Endothelial cell of umbilical vein (primary cell): Measurements from ENCODE around the gene DPF3.

Source experiments
- CTCF ChIP-seq, 2 donors: IDR thresholded peaks; 1 replicate in 1 of 2; 2 replicates in 1 of 2; pipeline ENCODE4 v1.5.1; 2011; ENCODE audit warnings: low read length in 2 of 2, mild to moderate bottlenecking in 2 of 2, moderate library complexity in 2 of 2, control low read depth in 1 of 2, inconsistent platforms in 1 of 2, low read depth in 1 of 2; ENCODE audit not compliant: insufficient read depth in 1 of 2; ENCODE audit errors: extremely low read depth in 1 of 2
- EZH2 ChIP-seq: IDR thresholded peaks from 2 replicates; pipeline ENCODE4 v1.6.1; 2012; ENCODE audit warnings: borderline replicate concordance, low read depth, mild to moderate bottlenecking, moderate library complexity, low read length, inconsistent platforms; ENCODE audit not compliant: severe bottlenecking
- JUN ChIP-seq: IDR thresholded peaks from 2 replicates; pipeline ENCODE4 v1.6.1; 2011; ENCODE audit warnings: borderline replicate concordance, low read depth; ENCODE audit not compliant: insufficient read length, insufficient read depth
- MYC ChIP-seq: IDR thresholded peaks from one replicate; pipeline ENCODE4 v1.6.1; 2011; ENCODE audit warnings: mild to moderate bottlenecking, low read depth, low read length
- POLR2A ChIP-seq: IDR thresholded peaks from 2 replicates; pipeline ENCODE4 v1.6.1; 2012; ENCODE audit warnings: low read depth, mild to moderate bottlenecking, control low read depth, low read length
- POLR2AphosphoS5 ChIP-seq: IDR thresholded peaks from 2 replicates; pipeline ENCODE4 v1.6.1; 2012; ENCODE audit warnings: low read depth, mild to moderate bottlenecking, control low read depth, low read length, moderate library complexity; ENCODE audit not compliant: insufficient read depth
- TF ChIP-seq, protein P1 (sequence below): IDR thresholded peaks from 2 replicates; pipeline ENCODE4 v1.6.1; 2011; ENCODE audit not compliant: insufficient read depth, insufficient read length

GRCh38 chr14:72686101-72686500, 207.8 kb downstream of the DPF3 start:
- TF ChIP-seq CTCF (IDR thresholded peaks at IDR 0.05; ENCODE audit: extremely low read depth in 1 of 2, insufficient read depth in 1 of 2, low read depth in 1 of 2, low read length in 2 of 2), result no peak
- no peak for TF ChIP-seq POLR2A
- TF ChIP-seq, protein P1, sequence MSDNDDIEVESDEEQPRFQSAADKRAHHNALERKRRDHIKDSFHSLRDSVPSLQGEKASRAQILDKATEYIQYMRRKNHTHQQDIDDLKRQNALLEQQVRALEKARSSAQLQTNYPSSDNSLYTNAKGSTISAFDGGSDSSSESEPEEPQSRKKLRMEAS, result no peak
- TF ChIP-seq EZH2, result no peak
- TF ChIP-seq POLR2AphosphoS5, result no peak
- TF ChIP-seq JUN, result no peak
- no peak for TF ChIP-seq MYC
